Right renal cortex interstitium (tissue), 3 donors: ENCODE measurements around the gene COL25A1. TPM values are rescaled to one million over a fixed set of nuclear protein-coding genes. Genes with fewer than 3 reads are reported as not detected.
"Not testable (repeated sequence)": the region's sequence is repeated elsewhere in the genome, so short reads cannot be mapped to it uniquely, and the experiment has no call there.

Experiments
- DNase-seq, 3 donors: peaks; one replicate each; pipeline ENCODE4 v3.0.0-alpha.2; 2013; ENCODE audit warnings: low read depth in 3 of 3, low spot score in 2 of 3
- polyA plus RNA-seq, 3 donors: library from polyadenylated mRNA; unstranded; fragments of 120-200 nt; gene quantifications; one replicate each; pipeline ENCODE4 v1.2.1, GENCODE V29; 2013; ENCODE audit not compliant: insufficient read length in 3 of 3

COL25A1 gene
- polyA plus RNA-seq, 3 donors = 11.6 to 20.0 (median 16.8) TPM

DNA sequence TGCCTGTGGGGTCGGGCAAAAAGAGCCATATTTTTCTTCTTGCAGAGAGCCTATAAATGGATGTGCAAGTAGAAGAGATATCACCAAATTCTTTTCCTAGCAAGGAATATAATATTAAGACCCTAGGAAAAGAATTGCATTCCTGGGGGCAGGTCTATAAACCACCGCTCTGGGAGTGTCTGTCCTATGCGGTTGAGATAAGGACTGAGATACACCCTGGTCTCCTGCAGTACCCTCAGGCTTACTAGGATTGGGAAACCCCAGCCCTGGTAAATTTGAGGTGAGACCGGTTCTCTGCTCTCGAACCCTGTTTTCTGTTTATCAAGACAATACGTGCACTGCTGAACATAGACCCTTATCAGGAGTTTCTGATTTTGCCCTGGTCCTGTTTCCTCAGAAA lies 280.8 kb downstream of the COL25A1 start:
- DNase-seq = not testable (repeated sequence)

DNA sequence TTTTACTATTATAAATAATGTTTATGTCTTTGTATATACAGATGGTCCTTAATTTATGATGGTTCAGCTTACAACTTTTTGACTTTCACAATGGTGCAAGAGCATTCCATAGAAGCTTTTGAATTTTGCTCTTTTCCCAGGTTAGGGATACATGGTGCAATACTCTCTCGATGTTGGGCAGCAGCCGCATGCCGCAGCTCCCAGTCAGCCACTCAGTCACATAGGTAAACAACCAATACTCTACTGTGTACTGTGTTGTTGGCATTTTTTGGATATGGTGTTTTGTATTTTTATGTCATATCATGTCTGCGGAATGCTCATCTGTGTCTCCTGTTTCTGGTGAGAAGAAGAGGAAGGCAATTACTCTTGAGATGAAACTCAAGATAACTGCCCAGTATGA lies 281.6 kb downstream of the COL25A1 start:
- no peak for DNase-seq

DNA sequence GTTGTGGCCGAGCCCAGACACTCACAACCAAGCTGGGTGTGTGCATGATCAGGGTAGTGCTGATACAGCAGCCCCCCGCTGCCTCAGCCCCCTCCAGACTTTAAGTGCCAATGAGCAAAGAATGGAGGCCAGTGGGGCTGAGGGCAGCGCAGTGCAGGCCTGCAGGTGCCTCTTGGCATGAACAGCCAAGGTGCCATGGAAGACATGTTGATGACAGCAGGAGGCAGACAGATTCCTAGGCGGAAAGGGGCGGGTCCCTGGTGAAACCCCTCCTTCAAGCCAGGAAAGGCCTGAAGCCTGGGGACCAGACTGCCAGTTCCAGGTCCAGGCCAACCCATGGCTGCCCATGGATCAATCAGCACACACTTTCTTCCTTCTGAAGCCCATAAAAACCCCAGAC lies 286.3 kb downstream of the COL25A1 start:
- no peak for DNase-seq

DNA sequence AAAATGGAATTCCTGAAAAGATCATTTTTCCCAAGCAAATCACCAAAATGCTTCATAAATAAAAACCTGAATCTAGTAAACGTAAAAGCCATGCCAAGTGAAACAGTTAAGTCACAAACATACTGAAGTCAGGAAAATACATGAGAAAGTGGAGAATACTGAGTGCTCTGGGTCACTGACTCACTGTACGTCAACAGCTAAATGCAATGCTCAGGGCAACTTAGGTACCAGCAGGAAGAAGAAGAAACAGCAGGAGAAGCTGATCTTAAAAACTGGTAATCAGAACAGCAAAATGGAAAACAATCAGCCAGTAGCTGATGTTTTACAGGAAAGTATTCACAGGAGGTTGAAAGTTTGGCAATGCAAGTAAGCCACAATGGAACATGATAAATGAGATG lies 287.0 kb downstream of the COL25A1 start:
- DNase-seq = no peak

DNA sequence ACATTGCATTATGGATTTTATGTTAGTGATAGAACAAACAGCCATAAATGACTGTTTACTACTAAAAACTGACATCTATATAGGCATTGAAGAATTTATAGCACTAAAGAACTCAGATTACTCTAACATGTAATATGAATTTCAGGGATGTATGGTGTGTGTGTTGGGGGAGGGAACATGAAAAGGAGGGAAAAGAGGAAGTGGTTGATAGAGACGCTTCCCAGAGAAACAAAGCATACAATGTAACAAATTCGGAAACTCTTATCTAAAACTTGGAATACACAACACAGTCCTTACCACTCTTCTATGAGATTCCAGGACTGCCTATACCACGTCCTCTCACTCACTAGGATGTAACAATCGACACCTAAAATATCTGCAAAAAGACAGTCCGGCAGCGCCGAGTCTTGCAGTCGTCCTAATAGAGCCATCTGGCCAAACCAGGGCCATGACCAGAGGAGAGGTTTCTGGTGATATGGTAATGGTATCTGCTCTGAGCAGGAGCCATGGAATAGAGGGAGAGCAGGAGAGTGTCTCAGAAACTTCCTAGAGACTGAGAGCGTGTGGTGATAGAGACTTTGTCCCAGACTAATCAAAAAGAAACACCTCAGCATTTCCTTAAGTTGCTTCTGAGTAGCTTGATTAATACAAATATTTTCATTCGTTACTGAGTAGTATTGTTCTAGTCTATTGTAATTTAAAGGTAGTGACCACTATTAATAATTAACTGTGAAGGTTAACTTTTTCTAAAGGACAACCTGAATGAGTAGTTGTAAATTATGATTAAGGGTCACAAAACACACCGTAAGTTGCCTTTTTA lies 287.7 kb downstream of the COL25A1 start:
- no peak for DNase-seq

DNA sequence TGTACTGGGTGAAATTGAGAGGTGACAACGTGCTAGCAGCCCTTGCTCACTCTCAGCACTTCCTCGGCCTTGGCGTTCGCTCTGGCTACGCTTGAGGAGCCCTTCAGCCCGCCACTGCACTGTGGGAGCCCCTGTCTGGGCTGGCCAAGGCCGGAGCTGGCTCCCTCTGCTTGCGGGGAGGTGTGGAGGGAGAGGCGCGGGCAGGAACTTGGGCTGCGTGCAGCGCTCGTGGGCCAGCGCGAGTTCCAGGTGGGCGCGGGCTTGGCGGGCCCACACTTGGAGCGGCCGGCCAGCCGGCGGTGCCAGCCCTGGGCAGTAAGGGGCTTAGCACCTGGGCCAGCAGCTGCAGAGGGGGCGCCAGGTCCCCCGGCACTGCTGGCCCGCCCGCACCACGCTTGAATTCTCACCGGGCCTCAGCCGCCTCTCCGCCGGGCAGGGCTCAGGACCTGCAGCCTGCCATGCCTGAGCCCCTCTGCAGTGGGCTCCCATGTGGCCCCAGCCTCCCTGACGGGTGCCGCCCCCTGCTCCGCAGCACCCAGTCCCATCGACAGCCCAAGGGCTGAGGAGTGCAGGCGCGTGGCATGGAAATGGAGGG lies 290.1 kb downstream of the COL25A1 start:
- no peak for DNase-seq

DNA sequence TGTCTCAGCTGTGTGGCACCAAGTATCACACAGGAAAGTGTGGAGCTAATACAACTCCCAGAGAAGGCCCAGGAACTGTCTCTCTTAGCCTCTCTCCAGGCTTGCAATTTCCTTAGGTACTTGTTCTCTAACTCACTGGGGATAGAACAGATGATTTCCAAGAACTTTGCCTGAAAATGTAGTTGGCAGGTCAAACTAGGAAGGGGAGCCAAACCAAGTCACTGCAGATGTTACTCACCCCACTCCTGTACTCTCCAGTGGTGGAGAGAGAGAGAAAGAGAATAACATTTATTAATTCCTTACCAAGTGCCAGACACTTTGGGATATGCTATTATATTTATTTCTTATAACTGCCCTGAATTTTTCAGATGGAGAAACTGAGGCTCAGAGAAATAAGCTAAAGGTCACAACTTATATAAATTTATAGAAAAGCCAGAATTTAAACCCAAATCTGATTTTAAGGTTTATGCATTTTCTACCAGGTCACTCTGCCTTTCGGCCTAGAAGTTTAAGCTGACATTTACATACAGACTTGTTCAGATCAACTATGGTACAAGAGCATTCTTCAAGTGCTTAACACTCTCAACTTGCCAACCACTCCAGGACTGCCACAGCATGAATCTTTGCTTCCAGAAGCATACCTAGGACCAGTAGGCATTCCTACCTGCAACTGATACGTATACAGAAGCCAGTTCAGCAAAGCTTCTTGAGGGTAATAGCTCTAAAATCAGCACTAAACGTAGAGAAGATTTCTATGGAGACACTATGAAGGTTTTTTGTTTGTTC lies 291.0 kb downstream of the COL25A1 start:
- no peak for DNase-seq

DNA sequence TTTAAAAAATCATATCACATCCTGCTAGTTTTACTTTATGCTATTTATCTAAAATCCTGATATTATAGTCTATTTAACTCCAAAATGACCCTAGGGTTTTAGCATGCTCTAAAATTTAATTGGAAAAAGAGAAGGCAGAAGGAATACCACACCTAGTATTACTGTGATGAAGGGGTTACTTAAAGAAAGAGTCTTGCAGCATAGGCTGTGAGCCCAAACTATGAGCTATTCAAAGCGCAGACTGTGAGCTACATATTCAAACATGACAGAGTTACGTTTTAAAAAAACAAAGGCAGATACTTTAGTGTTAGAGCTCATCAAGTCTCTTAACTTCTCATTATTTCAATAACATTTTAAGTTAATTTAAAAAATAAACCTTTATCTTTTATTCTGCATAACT lies 291.9 kb downstream of the COL25A1 start:
- DNase-seq = no peak

DNA sequence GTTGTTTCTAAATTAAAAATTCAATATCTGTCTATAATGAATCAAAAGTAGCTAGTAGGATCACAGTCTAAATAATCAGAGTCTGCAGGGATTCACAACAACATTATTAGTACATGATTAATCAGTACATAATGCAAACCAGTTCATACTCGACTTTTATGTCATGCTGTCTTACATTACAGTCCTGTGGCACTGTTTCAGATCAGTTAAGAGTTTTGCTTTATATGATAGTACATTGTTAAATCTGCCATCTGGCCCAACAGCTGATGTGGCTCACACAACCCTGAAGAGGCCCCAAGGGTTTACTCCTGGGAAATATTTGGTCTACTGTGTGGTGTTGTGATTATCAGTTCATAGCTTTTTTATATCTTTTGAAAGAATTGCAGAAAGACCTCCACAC lies 292.5 kb downstream of the COL25A1 start:
- peak in 1 of 3 donors; percentile 13 for DNase-seq

DNA sequence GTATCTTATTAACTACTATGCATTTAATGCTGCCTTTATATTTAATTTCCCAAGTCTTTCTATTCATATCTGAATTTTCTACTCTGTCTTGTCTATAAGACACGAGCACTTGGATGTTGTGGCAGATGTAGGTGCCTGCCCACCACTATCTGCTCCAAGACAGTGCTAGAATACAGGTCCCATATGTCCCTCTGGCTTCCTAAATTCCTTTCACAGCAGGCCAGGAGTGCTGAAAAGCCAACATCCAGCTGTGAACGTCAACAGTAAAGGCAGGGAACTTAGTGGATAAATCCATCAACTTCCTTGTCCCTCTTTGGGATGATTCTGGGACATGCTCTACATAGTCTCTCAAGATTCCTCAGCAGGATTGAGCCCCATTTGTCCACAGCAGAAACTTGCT lies 294.5 kb downstream of the COL25A1 start:
- no peak for DNase-seq

DNA sequence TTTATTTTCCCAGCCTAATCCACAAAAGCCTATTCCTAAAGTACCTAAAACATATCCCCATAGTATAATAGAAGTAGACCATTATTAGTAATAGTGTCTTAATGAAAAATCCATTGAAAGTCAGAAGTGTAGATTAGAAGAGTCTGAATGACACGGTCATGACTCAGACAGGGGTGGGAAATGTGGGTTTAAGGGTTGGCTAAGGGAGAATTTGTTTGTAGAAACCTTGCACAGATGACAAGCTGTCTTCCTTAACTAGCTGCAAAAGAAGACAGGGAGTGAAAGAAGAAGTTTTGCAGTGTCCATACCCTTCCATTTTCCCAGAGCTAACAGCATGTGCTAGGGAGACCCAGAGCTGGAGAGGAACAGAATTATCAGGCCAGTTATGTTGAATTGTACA lies 296.9 kb downstream of the COL25A1 start:
- DNase-seq = no peak

DNA sequence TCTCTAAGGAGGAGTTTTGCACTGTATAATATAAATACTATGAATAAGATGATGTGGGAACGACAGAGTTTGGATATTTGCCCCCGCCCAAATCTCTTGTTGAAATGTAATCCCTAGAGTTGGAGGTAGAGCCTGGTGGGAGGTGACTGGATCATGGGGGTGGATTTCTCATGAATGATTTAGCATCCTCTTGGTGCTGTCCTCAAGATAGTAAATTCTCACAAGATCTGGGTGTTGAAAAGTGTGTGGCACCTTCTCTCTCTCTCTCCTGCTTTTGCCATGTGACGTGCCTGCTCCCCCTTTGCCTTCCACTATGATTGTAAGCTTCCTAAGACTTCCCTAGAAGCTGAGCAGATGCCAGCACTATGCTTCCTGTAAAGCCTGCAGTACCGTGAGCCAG lies 298.0 kb downstream of the COL25A1 start:
- no peak for DNase-seq

DNA sequence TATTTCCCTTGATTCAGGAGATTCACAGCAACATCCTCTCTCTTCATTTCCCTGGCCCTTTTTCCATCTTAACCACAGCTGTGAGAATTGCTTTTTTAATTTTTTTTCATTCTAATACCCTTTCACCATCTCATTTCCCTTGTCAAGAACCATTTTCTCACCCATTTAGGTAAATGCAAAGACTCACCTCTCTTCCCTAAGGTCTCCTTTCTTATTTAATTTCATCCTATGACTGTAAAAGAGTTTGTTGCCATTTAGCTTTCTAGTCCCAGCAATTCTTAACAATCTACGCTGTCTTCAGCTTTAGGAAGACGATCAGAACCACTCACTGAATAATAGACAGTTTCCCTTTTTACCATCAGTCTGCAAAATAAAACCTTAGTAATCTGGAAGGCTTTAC lies 298.5 kb downstream of the COL25A1 start:
- no peak for DNase-seq

DNA sequence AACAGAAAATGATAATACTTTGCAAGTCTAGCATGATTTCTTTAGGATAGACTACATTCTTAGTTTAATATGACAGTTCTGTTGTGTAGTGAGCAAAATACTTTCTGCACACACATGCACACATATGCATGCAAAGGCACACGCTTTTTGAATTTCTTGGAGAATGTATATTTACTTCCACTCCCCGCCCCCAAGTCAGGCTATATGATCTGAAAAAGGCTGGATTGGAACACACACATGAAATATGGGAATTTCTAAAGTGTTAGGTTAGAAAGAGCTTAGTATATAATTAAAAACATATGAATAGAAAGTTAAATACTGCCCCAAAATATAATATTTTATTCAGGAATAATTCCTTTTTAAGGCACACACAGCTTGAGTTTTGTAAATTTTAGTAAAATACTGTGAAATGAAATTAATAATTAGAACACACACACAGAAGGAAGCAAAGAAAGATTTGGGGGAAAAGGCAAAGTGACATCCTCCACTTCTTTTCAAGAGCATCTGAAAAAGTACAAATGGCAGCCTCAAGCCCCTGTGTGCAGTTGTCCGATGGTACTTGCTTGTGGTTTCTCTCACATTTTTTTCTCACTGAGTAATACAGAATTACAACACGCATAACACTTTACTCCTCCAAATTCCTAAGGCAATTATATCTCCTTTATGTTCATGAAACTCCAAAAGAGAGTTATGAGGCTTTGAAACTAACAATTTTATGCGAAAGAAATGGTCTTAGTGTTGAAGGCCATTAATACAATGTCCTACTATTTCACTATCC lies 310.7 kb downstream of the COL25A1 start:
- no peak for DNase-seq

DNA sequence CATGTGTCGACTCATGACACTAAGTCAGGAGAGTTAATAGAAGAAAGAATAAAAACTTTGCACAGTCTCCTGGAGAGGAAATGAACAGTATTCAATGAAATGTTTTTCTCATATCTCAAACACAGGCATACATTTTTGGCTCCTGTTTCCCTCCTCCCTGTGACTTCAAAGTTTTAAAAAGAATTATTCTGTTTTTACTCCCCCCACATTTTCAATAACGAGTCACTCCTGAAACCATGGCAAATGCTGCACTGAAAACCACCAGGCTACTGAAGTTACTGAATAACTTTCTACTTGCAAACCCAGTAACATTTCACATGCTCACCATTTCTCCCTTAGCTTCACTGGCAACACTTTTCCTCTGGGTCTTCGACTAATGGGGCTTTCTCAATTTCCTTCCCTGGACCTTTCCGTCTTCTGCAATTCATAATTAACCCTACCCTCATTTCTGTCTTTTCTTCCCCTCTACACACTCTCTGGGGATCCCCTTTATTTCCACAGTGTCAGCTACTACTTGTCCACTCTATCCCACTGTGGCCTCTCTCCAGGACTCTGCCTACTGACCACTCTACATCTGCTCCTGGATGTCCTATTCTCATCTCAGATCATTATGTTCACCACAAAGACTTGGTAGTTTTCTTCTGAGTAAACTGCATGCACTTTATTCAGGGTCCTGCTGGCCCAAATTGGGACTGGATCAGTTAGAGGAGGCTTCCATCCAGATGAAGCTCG lies 313.8 kb downstream of the COL25A1 start:
- no peak for DNase-seq

DNA sequence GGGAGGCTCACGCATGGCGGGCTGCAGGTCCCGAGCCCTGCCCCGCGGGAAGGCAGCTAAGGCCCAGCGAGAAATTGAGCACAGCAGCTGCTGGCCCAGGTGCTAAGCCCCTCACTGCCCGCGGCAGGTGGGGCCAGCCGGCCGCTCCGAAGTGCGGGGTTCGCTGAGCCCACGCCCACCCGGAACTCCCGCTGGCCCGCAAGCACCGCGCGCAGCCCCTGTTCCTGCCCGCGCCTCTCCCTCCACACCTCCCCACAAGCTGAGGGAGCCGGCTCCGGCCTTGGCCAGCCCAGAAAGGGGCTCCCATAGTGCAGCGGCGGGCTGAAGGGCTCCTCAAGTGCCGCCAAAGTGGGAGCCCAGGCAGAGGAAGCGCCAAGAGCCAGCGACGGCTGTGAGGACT lies 318.0 kb downstream of the COL25A1 start:
- not testable (repeated sequence) for DNase-seq

DNA sequence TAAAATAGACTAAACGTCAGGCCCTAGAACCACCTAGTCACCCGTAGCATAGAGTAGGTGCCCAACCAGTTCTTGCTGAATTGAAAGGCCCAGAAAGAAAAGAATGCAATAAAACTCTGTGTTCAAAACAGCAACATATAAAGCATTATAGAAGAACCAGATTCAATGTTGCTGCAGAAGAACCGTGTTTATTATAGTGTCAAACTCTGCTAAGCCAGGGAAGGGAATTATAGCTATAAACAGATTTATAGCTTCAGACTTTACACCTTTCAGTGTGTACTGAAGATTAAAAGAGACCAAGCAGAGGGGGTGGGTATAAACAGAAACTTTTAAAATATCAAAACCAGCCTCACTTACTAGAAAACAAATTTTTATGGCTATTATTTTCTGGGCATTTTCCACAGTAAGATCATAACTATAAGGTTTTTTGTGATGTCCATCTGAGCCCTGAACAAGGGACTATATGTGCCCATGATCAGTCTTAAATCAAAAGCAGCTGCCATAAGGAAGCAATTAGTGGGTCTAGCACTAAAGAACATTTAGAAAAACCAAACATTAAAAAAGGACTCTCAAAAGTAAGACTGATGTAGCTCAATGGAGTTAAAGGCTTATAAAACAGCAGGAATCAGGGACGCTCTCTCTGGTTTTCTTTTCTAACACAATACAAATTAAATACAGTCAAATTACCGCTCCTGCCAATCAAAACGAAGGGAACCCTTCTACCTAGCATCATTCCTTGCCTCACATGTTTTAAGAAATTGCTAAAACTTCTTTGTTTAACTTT lies 319.9 kb downstream of the COL25A1 start:
- no peak for DNase-seq

DNA sequence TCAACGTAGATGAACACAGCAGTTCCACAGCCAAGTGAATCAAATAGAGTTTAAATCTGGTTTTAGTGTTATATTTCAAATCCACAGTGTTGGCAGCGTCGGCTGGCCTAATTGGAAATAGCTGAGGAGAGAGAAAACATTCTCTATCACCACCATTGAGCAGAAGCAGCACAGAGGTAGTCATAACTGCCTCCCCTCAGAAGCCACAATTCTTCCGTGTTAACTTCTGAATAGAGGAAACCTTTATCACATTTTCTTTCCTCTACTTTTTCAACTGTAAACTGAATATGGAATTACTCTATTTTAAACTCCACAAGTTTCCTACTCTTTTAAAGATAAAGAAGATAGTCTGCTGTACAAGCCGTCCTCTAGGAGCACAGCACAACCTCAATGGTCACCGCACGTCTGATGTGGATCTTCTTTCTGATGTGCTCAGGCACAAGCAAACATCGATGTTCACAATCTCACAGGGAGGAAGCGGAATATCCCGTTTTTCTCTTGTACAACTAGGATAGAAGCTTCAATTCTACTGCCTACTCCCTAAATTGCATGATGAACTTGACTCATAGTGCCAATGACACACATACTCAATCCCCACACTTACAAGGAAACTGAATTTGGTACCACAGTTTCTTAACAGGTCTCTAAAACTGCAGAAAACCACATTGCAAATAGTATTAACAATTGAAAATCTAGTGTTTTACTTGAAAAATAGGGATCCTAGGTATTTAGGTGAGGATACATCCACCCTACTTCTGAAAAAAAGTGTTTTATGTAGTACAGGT lies 321.8 kb downstream of the COL25A1 start:
- no peak for DNase-seq

DNA sequence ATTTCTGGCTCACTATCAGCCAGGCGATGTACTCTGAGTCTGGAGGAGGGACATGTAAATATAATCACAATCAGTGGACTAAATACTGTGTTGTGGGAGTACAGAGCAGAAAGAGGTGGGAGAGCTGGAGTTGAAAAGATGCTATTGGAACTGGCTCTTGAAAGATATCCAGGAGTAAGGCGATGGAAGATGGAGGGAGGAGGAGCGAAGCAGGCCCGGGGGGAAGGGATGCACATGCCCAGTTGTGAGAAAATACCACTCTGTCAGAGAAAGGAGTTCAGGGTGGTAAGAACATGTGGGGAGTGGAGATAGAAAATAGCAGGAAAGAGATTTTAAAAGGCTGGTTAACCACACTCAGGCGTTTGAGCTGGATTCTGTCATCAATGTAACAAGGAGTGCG lies 322.7 kb downstream of the COL25A1 start:
- no peak for DNase-seq
